ENCODE data around the gene SUN5.
"Not testable (repeated sequence)": the region's sequence is repeated elsewhere in the genome, so short reads cannot be mapped to it uniquely, and the experiment has no call there.

Gene SUN5

GRCh38 chr20:32975698-32976674 is 28.2 kb downstream of the SUN5 start:
- H3K27ac ChIP-seq (ENCODE audit: low read depth, low read length) = no peak overlapping the region
- no peak overlapping the region for H3K4me3 ChIP-seq (ENCODE audit: low read depth in 1 of 2, low read length in 2 of 2)
- H3K36me3 ChIP-seq (ENCODE audit: insufficient read depth, low read length) = no peaks in the 10 kb centered on the region
- no peaks in the 10 kb centered on the region for H3K27me3 ChIP-seq (ENCODE audit: control insufficient read depth in 1 of 2, insufficient read depth in 2 of 2, low read length in 2 of 2)
- no peak overlapping the region for H3K9ac ChIP-seq (ENCODE audit: low read length)
- H3K9me3 ChIP-seq (ENCODE audit: low read length) = no peaks in the 10 kb centered on the region
- no peaks in the 10 kb centered on the region for H3K4me1 ChIP-seq (ENCODE audit: insufficient read depth, low read length)

- not testable (repeated sequence) for H3K27ac ChIP-seq (ENCODE audit: low read depth, low read length); H3K9ac ChIP-seq (ENCODE audit: low read length); H3K36me3 ChIP-seq (ENCODE audit: insufficient read depth, low read length); H3K27me3 ChIP-seq (ENCODE audit: control insufficient read depth in 1 of 2, insufficient read depth in 2 of 2, low read length in 2 of 2); H3K9me3 ChIP-seq (ENCODE audit: low read length); H3K4me3 ChIP-seq (ENCODE audit: low read depth in 1 of 2, low read length in 2 of 2); H3K4me1 ChIP-seq (ENCODE audit: insufficient read depth, low read length)
Measured at GRCh38 chr20:32975121-32975520, 29.1 kb downstream of the SUN5 start.

DNA sequence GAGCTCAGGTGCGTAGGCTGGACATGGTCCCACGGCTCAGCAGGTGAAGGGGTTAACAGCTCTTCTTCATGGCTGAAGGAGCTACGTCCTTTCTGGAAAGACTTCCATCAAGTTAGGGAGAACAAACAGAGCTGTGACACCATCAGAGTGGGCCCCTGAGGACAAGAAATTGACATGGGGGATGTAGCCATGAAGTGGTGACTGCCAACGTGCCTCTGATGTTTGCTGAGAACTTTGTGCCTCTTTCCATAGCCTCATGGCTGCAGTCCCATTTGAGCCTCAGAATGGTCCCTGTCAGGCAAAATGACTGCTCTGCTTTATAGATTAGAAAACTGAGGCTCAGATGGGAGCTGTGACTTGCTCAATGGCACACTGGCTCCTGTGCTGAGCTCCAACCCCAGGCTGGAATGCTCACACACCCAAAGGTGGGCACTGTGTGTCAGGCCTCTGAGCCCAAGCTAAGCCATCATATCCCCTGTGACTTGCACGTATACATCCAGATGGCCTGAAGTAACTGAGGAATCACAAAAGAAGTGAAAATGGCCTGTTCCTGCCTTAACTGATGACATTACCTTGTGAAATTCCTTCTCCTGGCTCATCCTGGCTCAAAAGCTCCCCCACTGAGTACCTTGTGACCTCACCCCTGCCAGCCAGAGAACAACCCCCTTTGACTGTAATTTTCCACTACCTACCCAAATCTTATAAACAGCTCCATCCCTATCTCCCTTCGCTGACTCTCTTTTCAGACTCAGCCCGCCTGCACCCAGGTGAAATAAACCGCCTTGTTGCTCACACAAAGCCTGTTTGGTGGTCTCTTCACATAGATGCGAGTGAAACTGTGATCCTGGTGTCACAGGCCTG is 29.8 kb downstream of the SUN5 start:
- H3K9me3 ChIP-seq (ENCODE audit: low read length); H3K4me1 ChIP-seq (ENCODE audit: insufficient read depth, low read length); H3K36me3 ChIP-seq (ENCODE audit: insufficient read depth, low read length); H3K4me3 ChIP-seq (ENCODE audit: low read depth in 1 of 2, low read length in 2 of 2); H3K27ac ChIP-seq (ENCODE audit: low read depth, low read length); H3K9ac ChIP-seq (ENCODE audit: low read length); H3K27me3 ChIP-seq (ENCODE audit: control insufficient read depth in 1 of 2, insufficient read depth in 2 of 2, low read length in 2 of 2): not testable (repeated sequence)

DNA sequence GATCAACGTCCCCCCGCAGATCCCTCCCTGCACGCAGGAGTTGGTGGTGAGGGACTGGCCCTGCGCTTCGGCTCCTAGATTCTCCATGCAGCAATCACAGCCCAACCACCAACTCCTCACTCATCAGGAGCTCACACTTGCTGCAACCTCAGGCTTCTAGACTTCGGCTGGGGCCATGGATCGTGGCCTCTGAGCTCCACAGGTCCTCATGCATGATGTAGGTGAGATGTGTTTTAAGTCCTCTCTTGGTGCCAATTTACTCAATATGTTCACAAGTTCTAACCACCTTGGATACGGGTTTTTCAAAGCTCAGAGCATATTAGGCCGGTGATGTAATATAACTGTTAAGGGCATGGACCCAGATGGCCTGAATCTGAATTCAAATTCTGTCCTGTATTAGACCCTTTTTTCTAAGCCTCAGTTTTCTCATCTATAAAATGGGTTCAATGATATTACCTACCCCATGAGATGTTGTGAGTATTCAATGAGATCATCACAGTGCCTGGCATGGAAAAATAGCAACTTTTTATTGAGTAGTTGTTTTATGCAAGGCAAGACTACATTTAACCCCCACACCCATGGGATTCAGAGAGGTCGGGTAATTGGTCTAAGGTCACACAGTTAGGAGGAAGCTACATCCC is 31.0 kb downstream of the SUN5 start:
- no peaks in the 10 kb centered on the region for H3K4me1 ChIP-seq (ENCODE audit: insufficient read depth, low read length)
- no peak overlapping the region for H3K4me3 ChIP-seq (ENCODE audit: low read depth in 1 of 2, low read length in 2 of 2)
- no peak overlapping the region for H3K9ac ChIP-seq (ENCODE audit: low read length)
- no peaks in the 10 kb centered on the region for H3K36me3 ChIP-seq (ENCODE audit: insufficient read depth, low read length)
- H3K27ac ChIP-seq (ENCODE audit: low read depth, low read length) = no peak overlapping the region
- H3K27me3 ChIP-seq (ENCODE audit: control insufficient read depth in 1 of 2, insufficient read depth in 2 of 2, low read length in 2 of 2) = no peaks in the 10 kb centered on the region
- H3K9me3 ChIP-seq (ENCODE audit: low read length) = no peaks in the 10 kb centered on the region

DNA sequence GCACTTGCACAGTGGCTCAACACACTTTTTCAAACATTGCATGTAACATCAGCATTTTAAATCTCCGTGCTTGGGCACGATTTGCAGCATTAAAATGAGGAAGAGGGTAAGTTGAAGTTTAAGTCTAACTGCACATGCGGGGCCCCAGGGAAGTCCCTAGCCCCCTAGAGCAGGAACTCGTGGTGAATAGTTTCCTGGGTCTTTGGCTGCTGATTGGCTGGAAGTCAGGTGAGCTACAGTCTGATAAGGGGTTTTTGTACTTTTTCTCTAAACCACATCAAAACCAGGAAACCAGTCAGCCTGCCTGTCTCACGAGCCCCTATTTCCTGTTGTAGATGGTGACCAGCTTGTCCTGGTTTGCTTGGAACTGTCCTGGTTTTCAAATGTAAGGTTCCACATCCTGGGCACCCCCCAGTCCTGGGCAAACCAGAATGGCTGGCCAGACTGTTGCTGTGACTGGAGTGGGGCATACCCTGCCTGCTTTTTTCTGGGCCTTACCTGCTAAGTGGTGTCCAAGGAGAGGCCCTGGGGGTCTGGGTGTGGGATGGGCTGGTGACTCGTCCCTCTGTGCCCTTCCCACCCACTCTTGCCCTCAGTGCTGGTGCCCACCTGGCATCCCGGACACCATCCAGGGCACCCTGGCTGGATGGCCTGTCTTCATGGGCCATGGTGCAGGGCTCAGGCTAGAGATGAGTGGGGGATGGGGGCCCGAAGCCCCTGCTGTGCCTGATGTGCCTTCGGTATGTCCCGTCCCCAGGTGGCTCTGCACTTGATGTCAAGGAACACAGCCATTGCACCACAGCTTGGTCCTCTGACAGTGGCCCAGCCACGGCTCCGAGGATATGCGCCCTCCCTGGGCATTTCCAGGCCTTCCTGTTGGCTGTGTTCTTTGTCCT is 31.8 kb downstream of the SUN5 start:
- Histone ChIP-seq H3K9me3 (ENCODE audit: low read length) (no peaks in the 10 kb centered on the region), H3K27me3 (ENCODE audit: control insufficient read depth in 1 of 2, insufficient read depth in 2 of 2, low read length in 2 of 2) (no peaks in the 10 kb centered on the region), H3K9ac (ENCODE audit: low read length) (no peak overlapping the region), H3K4me3 (ENCODE audit: low read depth in 1 of 2, low read length in 2 of 2) (no peak overlapping the region), H3K36me3 (ENCODE audit: insufficient read depth, low read length) (no peaks in the 10 kb centered on the region), H3K27ac (ENCODE audit: low read depth, low read length) (no peak overlapping the region), H3K4me1 (ENCODE audit: insufficient read depth, low read length) (no peaks in the 10 kb centered on the region)

DNA sequence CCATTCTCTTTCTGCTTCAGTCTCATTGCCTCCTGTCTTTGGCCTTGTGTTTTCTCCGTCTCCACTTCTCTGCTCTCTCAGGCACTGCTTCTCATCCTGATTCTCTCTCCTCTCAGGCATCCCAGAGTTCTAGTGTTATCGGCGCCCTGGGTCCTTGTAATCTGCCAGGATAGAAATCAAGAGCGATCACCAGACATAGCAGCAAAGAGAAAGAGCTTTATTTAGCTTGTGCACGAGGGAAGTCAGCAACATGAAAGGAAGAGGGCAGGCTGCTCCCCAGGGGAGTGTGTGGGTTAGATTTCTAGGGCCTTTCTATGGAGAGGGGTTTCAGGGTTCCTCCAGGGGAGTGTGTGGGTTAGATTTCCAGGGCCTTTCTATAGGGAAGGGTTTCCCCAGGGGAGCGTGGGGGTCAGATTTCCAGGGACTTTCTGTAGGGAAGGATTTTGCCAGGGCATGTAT is 32.5 kb downstream of the SUN5 start:
- no peaks in the 10 kb centered on the region for H3K9me3 ChIP-seq (ENCODE audit: low read length)
- no peaks in the 10 kb centered on the region for H3K27me3 ChIP-seq (ENCODE audit: control insufficient read depth in 1 of 2, insufficient read depth in 2 of 2, low read length in 2 of 2)
- H3K27ac ChIP-seq (ENCODE audit: low read depth, low read length) = no peak overlapping the region
- H3K36me3 ChIP-seq (ENCODE audit: insufficient read depth, low read length) = no peaks in the 10 kb centered on the region
- H3K9ac ChIP-seq (ENCODE audit: low read length) = no peak overlapping the region
- no peak overlapping the region for H3K4me3 ChIP-seq (ENCODE audit: low read depth in 1 of 2, low read length in 2 of 2)
- H3K4me1 ChIP-seq (ENCODE audit: insufficient read depth, low read length) = no peaks in the 10 kb centered on the region

DNA sequence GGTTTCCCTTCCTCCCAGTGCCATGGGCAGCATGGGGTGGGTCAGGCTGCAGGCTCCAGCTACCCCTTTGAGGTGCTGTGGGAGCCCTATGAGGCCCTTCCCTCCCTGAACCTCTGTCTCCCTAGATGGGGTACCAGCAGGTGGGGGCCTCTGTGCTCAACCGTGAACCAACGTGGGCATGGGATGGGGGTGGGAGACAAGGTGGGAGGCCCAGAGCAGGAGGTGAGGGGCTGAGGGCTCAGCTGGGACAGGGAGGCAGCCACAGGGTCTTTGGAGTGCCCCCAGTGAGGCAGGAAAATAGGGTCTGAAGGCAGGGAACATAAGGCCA is 33.3 kb downstream of the SUN5 start:
- H3K9me3 ChIP-seq (ENCODE audit: low read length) = no peaks in the 10 kb centered on the region
- no peaks in the 10 kb centered on the region for H3K36me3 ChIP-seq (ENCODE audit: insufficient read depth, low read length)
- no peak overlapping the region for H3K27ac ChIP-seq (ENCODE audit: low read depth, low read length)

DNA sequence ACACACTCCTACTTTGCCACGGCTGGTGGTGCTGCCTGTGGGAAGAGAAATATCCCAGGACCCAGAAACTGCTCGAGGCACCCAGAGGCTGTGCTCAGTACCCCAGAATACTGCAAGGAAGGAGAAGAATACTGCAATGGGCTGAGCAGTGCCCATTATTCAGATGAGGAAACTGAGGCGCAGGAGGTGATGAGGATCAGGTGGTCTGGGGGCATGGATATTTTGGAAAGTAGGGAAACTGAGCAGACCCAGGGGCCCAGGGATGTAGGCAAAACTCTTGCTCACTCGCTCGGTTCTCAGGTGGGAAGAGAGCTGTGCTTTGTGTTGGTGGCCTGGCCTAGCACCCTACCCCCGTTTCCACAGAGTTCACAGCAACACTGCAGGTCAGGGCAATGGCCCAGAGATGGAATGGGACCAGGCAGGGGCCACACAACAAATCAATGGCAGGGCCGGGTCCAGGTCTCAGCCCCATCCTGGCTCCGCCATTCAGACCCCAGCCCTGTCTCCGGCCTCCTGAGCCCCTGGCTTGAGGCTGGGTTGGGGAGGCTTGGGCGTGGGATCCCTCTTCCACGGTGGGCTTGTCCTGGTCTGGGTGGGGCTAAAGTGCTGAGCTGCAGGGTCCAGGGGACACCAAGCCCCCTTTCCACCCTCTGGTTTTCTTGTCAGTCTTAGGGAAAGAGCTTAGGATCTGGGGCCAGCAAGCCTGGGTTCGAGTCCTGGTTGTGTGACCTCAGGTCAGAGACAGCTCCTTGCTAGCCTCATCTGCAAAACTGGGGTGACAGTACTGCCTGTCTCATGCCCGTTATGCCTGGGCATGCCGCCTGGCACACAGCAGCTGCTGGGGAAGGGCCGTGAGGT is 33.9 kb downstream of the SUN5 start:
- Histone ChIP-seq H3K9me3 (ENCODE audit: low read length) (no peaks in the 10 kb centered on the region), H3K4me1 (ENCODE audit: insufficient read depth, low read length) (no peaks in the 10 kb centered on the region), H3K9ac (ENCODE audit: low read length) (no peak overlapping the region), H3K4me3 (ENCODE audit: low read depth in 1 of 2, low read length in 2 of 2) (no peak overlapping the region), H3K27ac (ENCODE audit: low read depth, low read length) (no peak overlapping the region), H3K36me3 (ENCODE audit: insufficient read depth, low read length) (no peaks in the 10 kb centered on the region), H3K27me3 (ENCODE audit: control insufficient read depth in 1 of 2, insufficient read depth in 2 of 2, low read length in 2 of 2) (no peaks in the 10 kb centered on the region)

More for the DNA sequence above, 33.3 kb downstream of the SUN5 start:
- Histone ChIP-seq H3K4me1 (ENCODE audit: insufficient read depth, low read length) (no peaks in the 10 kb centered on the region), H3K9ac (ENCODE audit: low read length) (no peak overlapping the region), H3K4me3 (ENCODE audit: low read depth in 1 of 2, low read length in 2 of 2) (no peak overlapping the region), H3K27me3 (ENCODE audit: control insufficient read depth in 1 of 2, insufficient read depth in 2 of 2, low read length in 2 of 2) (no peaks in the 10 kb centered on the region)

- H3K27me3 ChIP-seq (ENCODE audit: control insufficient read depth in 1 of 2, insufficient read depth in 2 of 2, low read length in 2 of 2) = no peaks in the 10 kb centered on the region
- no peak overlapping the region for H3K9ac ChIP-seq (ENCODE audit: low read length)
- H3K4me3 ChIP-seq (ENCODE audit: low read depth in 1 of 2, low read length in 2 of 2) = no peak overlapping the region
- no peaks in the 10 kb centered on the region for H3K4me1 ChIP-seq (ENCODE audit: insufficient read depth, low read length)
- H3K27ac ChIP-seq (ENCODE audit: low read depth, low read length) = no peak overlapping the region
- H3K36me3 ChIP-seq (ENCODE audit: insufficient read depth, low read length) = no peaks in the 10 kb centered on the region
- no peaks in the 10 kb centered on the region for H3K9me3 ChIP-seq (ENCODE audit: low read length)
Measured at GRCh38 chr20:32969356-32970114, 34.7 kb downstream of the SUN5 start.
